Psoas muscle (tissue), 8 donors: ENCODE data around the gene RASGEF1C. TPM values are rescaled to one million over a fixed set of nuclear protein-coding genes. Genes with fewer than 3 reads are reported as not detected.

Experiments
- ATAC-seq, 4 donors: fragments of 200-7000 bp; cut with Tn5 transposase; one replicate each; pipeline ENCODE4 v1.9.1; 2020; ENCODE audit warnings: moderate library complexity in 3 of 4, mild to moderate bottlenecking in 2 of 4
- DNase-seq, 2 donors: peaks; one replicate each; pipeline ENCODE4 v3.0.0-alpha.2; 2020
- H3K27ac ChIP-seq: fragments of 200-600 bp; one replicate; pipeline ENCODE4 v1.8.0; 2022
- H3K27me3 ChIP-seq, 3 donors: fragments of 200-600 bp in 1 of 3; one replicate each; pipeline versions ENCODE4 v1.6.1 to v1.8.0; 2013 to 2022; ENCODE audit warnings: low read length in 2 of 3, mild to moderate bottlenecking in 2 of 3, moderate library complexity in 1 of 3; ENCODE audit not compliant: insufficient read depth in 3 of 3
- H3K36me3 ChIP-seq, 2 donors: fragments of 200-600 bp in 1 of 2; one replicate each; pipeline versions ENCODE4 v1.6.1 to v1.8.0; 2013 to 2022; ENCODE audit warnings: low read depth in 1 of 2, mild to moderate bottlenecking in 1 of 2, moderate library complexity in 1 of 2; ENCODE audit not compliant: insufficient read depth in 1 of 2
- H3K4me1 ChIP-seq: fragments of 200-600 bp; one replicate; pipeline ENCODE4 v1.8.0; 2022
- H3K4me3 ChIP-seq: fragments of 200-600 bp; one replicate; pipeline ENCODE4 v1.8.0; 2022; ENCODE audit warnings: mild to moderate bottlenecking
- H3K9me3 ChIP-seq: fragments of 200-600 bp; one replicate; pipeline ENCODE4 v1.8.0; 2022
- WGBS, 3 donors: extraction: QIAGEN DNeasy Blood & Tissue Kit; methylation state at CpG; one replicate each; pipeline versions ENCODE4 v1.1.6 to v1.1.7; 2013; 5-methylcytosine and 5-hydroxymethylcytosine counted together
- intact Hi-C, 2 donors: fragments of 100-400 bp; cut with DNase I; formaldehyde crosslinking; loops; one replicate each; pipeline versions ENCODE4 v1.11.0 to v1.14.2; 2022
- polyA plus RNA-seq, 3 donors: library from polyadenylated mRNA; stranded (reverse); fragments of 200-250 nt; gene quantifications; one replicate each; pipeline ENCODE4 v1.2.3, GENCODE V29; 2013
- total RNA-seq, 4 donors: library from RNA; stranded (reverse); fragmentation: NEBNext Ultra II Directional in 2 of 4; extraction: Animal tissue kit (Norgen Biotek cat#: 25700) in 2 of 4; gene quantifications; one replicate each; pipeline versions ENCODE4 v1.2.1 to v1.2.4, GENCODE V29; 2021 to 2023
- TF ChIP-seq, protein P1 (sequence below): fragments of 200-600 bp; IDR thresholded peaks from one replicate; pipeline ENCODE4 v1.8.0; 2022; ENCODE audit warnings: antibody characterized with exemption
- donor health status: healthy with polysubstance abuse.
- donor health status: DM: no; HTN: no; CAD: no; lungs with moderate emphysema.
- donor health status: Bipolar disorder and iron deficiency.
- donor health status: healthy.
- donor health status: DM: yes; HTN: yes; CAD: no.
- donor health status: DM: no; HTN: no; CAD: no.
- donor health status: DM: no; HTN: no; CAD: no.
- donor health status: DM: yes; HTN: yes; CAD: no.

Gene RASGEF1C
- total and polyA plus RNA-seq, 7 donors: 0.03 to 0.05 (median 0.04) TPM; not detected in 4

DNA sequence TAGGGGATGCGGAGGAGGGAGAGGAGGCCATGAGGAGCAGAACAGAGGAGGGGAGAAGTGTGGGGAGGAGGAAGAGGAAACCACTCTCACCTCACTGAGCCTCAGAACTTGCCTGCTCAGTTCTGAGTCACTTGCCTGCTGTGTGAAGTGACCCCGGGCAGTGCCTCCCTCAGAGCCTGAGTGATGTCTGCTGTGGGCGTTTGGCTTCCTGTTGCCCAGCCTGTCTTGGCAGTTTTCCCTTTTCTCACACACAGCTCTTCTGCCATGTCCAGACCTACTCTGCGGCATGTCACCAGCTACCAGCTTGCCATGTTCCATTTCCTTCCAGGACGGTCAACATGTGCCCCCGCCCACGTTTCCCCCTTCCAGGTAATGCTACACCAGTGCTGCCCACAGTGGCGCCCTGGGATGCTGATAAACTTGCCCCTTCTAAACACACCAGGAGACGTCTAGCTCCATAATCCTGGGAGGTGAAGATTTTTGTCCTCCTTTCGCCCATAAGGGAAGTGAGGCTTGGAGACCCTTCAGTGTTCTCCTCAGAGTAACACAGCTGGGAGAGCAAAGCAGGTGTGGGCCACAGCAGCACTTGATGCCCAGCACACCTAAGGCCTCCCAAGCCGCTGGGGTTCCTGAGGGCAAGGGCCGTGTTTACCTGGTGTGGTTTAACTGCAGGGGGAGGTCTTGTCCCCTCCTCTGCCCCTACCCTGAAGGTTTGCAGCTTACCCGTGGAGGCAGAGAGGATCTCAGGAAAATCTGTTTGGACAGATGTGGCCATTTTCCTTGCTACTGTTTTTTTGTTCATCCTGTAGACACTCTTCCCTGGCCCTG, 73.7 kb downstream of the RASGEF1C start:
- Histone ChIP-seq H3K36me3 (no peaks in the 10 kb centered on the region), H3K27me3 (peaks cover 0 to 15% (median 2%) of the 10 kb centered on the region in 3 donors), H3K4me3 (no peak overlapping the region), H3K27ac (no peak overlapping the region), H3K4me1 (no peaks in the 10 kb centered on the region), H3K9me3 (no peaks in the 10 kb centered on the region)
- 64 to 70% (median 66%) methylated on average over 13 of the region's 13 CpGs for WGBS, 3 donors
- TF ChIP-seq, protein P1, sequence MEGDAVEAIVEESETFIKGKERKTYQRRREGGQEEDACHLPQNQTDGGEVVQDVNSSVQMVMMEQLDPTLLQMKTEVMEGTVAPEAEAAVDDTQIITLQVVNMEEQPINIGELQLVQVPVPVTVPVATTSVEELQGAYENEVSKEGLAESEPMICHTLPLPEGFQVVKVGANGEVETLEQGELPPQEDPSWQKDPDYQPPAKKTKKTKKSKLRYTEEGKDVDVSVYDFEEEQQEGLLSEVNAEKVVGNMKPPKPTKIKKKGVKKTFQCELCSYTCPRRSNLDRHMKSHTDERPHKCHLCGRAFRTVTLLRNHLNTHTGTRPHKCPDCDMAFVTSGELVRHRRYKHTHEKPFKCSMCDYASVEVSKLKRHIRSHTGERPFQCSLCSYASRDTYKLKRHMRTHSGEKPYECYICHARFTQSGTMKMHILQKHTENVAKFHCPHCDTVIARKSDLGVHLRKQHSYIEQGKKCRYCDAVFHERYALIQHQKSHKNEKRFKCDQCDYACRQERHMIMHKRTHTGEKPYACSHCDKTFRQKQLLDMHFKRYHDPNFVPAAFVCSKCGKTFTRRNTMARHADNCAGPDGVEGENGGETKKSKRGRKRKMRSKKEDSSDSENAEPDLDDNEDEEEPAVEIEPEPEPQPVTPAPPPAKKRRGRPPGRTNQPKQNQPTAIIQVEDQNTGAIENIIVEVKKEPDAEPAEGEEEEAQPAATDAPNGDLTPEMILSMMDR: no peak
- ATAC-seq: no peak
- no peak for DNase-seq
- intact Hi-C loops: no loop called here

DNA sequence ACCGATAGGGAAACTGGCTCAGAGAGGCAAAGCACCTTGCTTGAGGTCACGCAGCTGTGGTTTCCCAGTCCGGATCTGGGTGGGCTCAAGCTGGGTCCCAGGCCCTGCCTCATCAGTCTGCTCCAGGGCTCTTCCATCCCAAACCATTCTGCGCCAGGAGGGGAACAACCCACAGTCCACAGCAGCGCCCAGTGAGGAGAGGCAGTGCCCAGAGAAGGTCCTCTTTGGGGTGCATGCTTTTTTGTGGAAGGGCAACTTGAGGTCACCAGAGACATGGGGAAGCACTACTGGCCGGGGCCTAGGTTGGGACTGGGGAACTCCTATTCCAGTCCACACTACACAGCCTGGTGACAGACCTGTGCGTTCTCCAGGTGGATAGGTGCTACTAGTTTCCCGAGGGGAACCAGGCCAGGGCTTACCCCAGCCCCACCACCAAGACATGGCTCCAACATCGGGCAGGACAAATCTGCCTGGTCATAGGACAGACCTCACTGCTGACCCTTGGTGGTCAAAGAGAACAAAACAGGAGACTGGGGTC, 75.0 kb downstream of the RASGEF1C start:
- H3K27ac ChIP-seq: no peak overlapping the region
- H3K4me3 ChIP-seq: no peak overlapping the region
- peaks cover 0 to 4% (median 0%) of the 10 kb centered on the region in 3 donors for H3K27me3 ChIP-seq
- DNase-seq: no peak
- TF ChIP-seq, protein P1: no peak
- 89 to 97% (median 89%) methylated on average over 9 of the region's 9 CpGs for WGBS, 3 donors
- H3K36me3 ChIP-seq: no peaks in the 10 kb centered on the region
- no peaks in the 10 kb centered on the region for H3K9me3 ChIP-seq
- ATAC-seq: no peak
- intact Hi-C loops: no loop called here
- H3K4me1 ChIP-seq: no peaks in the 10 kb centered on the region

DNA sequence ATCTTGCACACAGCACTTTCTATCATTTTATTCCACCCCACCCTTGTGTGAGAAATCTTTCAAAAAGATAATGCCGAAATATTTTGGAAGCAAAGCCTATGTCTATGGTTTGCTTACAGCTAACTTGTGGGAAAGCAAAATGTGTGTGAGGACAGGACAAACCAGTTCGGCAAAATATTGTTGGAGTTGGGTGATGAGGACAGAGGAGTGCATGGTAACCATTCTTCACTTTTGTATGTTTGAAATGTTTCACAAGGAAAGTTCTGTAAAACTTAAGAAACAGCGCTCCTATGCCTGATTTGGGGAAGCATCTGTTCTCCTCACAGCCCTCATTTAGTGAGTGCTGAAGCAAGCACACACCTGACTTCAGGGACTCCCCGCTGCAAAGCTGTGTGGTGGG, 75.5 kb downstream of the RASGEF1C start:
- no peak for ATAC-seq
- no peaks in the 10 kb centered on the region for H3K36me3 ChIP-seq
- peaks cover 0 to under 1% (median 0%) of the 10 kb centered on the region in 3 donors for H3K27me3 ChIP-seq
- no peak for DNase-seq
- H3K27ac ChIP-seq: no peak overlapping the region
- intact Hi-C loops: no loop called here
- H3K9me3 ChIP-seq: no peaks in the 10 kb centered on the region
- no peak overlapping the region for H3K4me3 ChIP-seq
- H3K4me1 ChIP-seq: no peaks in the 10 kb centered on the region
- 93 to 95% (median 94%) methylated on average over 4 of the region's 4 CpGs for whole genome bisulfite sequencing, 3 donors
- TF ChIP-seq, protein P1: no peak

DNA sequence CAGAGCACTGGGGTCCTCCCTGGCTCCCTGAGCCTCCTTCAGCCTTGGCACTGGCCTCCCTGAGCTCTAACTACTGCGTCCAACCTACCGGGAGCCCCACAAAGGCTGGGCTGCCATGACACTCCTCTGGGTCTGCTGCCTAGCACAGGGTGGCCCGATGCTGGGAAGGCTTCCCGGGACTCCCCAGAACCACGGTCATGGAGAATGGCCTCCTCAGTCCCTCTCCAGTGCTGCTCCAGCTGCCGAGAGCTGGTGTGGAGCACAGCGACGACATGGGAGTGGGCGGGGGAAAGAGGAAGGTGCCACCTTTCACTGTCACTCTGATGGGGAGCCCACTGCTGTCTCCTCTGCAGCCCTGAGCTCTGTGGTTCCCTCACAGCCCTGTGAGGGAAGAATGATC, 76.0 kb downstream of the RASGEF1C start:
- no peak for ATAC-seq
- H3K4me1 ChIP-seq: no peaks in the 10 kb centered on the region
- intact Hi-C loops: no loop called here
- TF ChIP-seq, protein P1: no peak
- no peaks in the 10 kb centered on the region for H3K9me3 ChIP-seq
- peaks cover 0 to 5% (median 0%) of the 10 kb centered on the region in 3 donors for H3K27me3 ChIP-seq
- H3K36me3 ChIP-seq: no peaks in the 10 kb centered on the region
- no peak overlapping the region for H3K4me3 ChIP-seq
- H3K27ac ChIP-seq: no peak overlapping the region
- DNase-seq: peak in 1 of 2 donors; percentile 39
- 52 to 57% (median 54%) methylated on average over 9 of the region's 9 CpGs for WGBS, 3 donors
